GM18867 (cell line): ENCODE measurements around the gene GCLM.
"Not testable (repeated sequence)": the region's sequence is repeated elsewhere in the genome, so short reads cannot be mapped to it uniquely, and the experiment has no call there.

Experiments used
- ATAC-seq: cut with Tn5 transposase; IDR thresholded peaks from one replicate; pipeline ENCODE4 v1.9.1; 2021; ENCODE audit warnings: mild to moderate bottlenecking, moderate library complexity; ENCODE audit not compliant: unreplicated experiment

The GCLM gene

GRCh38 chr1:93909146-93910050 is at the start of gene GCLM:
Gene GCLM, minus strand, starts transcription at chr1:93909430. Its CDS starts 267 bp downstream, at chr1:93909163.
- ATAC-seq: peak; percentile 94

- ATAC-seq: no peak
Observed at GRCh38 chr1:93958726-93959100, 49.5 kb upstream of the GCLM start.

- ATAC-seq: no peak
Observed at GRCh38 chr1:93958032-93958725, 48.9 kb upstream of the GCLM start.

DNA sequence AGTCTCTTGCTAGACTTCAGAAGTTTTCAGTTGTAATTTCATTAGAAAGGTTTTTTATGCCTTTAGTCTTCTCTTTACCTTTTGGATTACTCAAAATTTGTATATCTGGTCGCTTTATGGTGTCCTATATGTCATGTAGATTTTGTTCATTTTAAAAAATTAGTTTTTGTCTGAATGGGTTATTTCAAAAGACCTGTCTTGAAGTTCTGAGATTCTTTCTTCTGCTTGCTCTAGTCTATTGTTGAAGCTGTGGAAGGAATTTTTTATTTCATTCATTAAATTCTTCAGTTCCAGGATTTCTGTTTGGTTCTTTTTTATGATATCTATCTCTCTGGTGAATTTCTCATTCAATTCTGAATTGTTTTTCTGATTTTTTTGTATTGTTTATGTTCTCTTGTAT is 46.5 kb upstream of the GCLM start:
- no peak for ATAC-seq

- ATAC-seq: not testable (repeated sequence)
Observed at GRCh38 chr1:93947002-93947686, 37.9 kb upstream of the GCLM start.

GRCh38 chr1:93938461-93939145 is 29.4 kb upstream of the GCLM start:
- ATAC-seq: no peak

DNA sequence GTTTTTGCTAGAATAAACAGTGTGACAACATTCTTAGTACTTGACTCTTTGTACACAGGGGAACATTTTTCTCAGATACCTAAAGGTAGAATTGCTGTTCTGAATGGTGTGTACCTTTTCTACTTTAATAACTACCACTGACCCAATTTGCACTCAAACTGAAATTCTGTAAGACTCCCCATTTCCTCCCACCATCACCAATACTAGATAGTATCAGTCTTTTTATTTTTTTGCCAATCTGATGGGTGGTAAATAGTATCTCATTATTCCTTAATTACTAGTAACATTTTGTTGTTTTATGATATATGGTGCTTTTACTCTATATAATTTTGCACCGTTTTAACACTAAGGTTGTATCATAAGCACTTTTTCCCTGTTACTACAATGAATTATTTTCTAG is 28.8 kb upstream of the GCLM start:
- no peak for ATAC-seq

DNA sequence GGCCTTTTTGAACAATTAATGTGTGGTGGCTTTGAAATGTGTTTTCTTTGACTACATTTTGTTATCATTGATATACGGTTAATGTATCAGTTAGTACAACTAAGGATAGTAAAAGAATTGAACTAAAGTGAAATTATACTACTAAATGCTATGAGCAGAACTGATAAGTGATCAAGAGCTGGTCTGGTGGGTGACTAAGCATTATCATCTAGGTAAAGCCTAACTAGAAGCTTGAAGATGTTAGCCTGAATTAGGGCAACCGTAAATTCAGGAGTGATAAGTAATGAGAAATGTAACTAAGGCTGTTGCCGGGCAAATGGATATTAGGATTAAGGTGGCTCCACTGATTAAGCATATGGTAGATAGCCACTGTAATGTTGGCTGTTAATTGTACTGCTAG is 16.0 kb upstream of the GCLM start:
- ATAC-seq: no peak

DNA sequence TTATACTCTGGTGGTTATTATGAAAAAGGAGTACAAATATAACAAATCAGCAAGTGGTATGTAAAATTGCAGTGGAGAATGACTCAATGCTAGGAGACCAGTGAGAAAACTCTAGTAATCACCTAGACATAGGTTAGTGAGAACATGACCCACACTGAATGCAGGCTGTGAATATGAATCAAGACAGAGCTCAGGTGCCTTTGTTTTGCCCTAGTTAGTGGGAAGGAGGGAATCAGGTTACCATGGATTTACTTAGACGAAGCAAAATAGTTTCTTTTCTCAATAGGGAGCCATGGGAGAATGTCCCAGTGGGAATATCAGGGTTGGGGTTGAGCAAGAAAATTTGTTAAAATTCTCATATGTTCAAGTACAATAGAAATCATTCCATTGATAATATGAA is 10.6 kb upstream of the GCLM start:
- ATAC-seq: no peak

- no peak for ATAC-seq
Observed at GRCh38 chr1:93917302-93917701, 8.1 kb upstream of the GCLM start.

DNA sequence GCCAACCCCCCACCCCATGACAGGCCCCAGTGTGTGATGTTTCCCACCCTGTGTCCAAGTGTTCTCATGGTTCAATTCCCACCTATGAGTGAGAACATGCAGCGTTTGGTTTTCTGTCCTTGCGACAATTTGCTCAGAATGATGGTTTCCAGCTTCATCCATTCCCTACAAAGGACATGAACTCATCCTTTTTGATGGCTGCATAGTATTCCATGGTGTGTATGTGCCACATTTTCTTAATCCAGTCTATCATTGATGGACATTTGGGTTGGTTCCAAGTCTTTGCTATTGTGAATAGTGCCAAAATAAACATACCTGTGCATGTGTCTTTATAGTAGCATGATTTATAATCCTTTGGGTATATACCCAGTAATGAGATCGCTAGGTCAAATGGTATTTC is 1.6 kb upstream of the GCLM start:
- ATAC-seq: not testable (repeated sequence)

GRCh38 chr1:93910305-93910704 is 1.1 kb upstream of the GCLM start:
- ATAC-seq: no peak

DNA sequence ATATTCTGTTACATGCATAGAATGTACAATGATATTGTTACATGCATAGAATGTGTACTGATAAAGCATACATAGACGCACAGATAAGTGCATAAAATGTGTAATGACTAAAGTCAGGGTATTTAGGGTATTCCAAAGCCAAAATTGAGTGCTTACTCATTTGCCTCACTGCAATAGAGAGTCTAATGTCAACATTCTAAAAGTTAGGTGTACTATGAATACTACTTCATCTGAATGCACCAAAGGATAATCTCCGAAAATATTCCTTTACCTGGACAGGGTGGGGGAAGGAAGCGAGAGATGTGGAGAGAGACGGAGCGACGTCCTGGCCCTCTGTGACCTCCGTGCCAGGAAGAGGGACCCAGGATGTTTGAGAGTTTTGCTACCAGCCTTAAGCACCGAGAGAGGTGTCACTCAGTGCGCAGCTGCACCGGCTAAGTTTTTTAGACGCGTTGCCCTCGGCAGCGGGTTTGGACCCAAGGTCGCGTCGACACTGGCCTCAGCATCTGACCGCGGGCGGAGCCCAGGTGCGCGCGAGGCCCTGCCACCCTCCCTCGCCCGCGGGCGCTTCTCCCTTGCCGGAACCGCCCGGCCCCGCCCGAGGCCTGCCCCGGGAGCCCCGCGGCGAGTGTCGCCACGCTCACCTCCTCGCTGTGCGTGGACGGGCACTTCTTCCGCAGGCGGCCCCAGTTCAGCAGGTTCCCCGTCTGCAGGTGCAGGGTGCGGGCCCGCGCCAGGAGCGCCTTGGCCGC is 660 bp downstream of the GCLM start:
- ATAC-seq: peak; percentile 47

DNA sequence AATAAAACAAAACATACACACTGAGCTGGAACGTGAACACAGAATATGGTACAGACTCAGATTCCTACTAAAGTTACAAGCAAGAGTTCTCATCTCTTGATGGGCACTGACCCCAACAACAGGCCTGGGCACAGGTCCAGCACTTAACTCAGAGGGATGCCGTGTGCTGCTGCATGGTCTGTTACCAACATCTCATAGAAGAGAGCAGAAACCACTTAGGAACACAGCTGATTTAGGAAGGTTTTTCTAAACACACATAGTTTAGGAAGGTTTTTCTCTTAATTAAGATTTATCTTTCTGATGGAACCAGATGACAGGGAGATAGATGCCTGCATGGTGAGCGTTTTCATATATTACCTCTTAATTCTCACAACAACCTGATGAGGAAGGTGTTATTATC is 1.5 kb downstream of the GCLM start:
- no peak for ATAC-seq

DNA sequence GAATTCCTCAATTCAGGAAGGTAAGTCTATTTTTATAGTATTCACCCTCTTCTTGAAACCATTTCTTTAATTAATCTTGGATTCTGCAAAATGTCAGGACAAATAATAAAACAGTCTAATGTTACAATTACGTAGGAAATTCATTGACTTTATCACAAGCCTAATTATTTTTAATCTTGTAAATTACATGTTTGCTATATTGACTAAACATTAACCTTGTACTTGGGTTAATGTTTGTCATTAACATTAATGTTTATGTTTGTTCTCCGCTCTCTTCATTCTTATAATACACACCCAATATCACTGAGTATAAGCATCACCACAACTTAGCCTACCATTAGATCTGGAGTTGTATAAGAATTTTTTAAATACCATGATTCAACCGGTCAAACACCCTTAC is 2.8 kb downstream of the GCLM start:
- ATAC-seq: no peak

- ATAC-seq: no peak
Observed at GRCh38 chr1:93905734-93906133, 3.5 kb downstream of the GCLM start.

GRCh38 chr1:93905051-93905450 is 4.2 kb downstream of the GCLM start:
- ATAC-seq: no peak

- ATAC-seq: no peak
Observed at GRCh38 chr1:93904228-93904627, 5.0 kb downstream of the GCLM start.

- no peak for ATAC-seq
Observed at GRCh38 chr1:93900723-93901504, 8.3 kb downstream of the GCLM start.
